Upper lobe of left lung (tissue), 6 donors: Measurements from ENCODE around the gene RALGDS. TPM values are rescaled to one million over a fixed set of nuclear protein-coding genes. Genes with fewer than 3 reads are reported as not detected.

Source experiments
- ATAC-seq, 2 donors: fragments of 200-7000 bp; cut with Tn5 transposase; one replicate each; pipeline ENCODE4 v1.9.1; 2022; ENCODE audit warnings: mild to moderate bottlenecking in 2 of 2, moderate library complexity in 2 of 2; ENCODE audit not compliant: low FRiP score in 2 of 2
- DNase-seq, 2 donors: peaks; one replicate each; pipeline ENCODE4 v3.0.0-alpha.2; 2019 to 2020
- H3K27ac ChIP-seq, 4 donors: fragments of 200-600 bp; sonication (generic); one replicate each; pipeline ENCODE4 v1.5.1; 2016 to 2019
- H3K27me3 ChIP-seq, 4 donors: fragments of 200-600 bp; sonication (generic); one replicate each; pipeline ENCODE4 v1.5.1; 2017 to 2019
- H3K36me3 ChIP-seq, 4 donors: fragments of 200-600 bp; sonication (generic); one replicate each; pipeline ENCODE4 v1.5.1; 2016 to 2019
- H3K4me1 ChIP-seq, 4 donors: fragments of 200-600 bp; sonication (generic); one replicate each; pipeline ENCODE4 v1.5.1; 2018 to 2019
- H3K4me3 ChIP-seq, 4 donors: fragments of 200-600 bp; sonication (generic); one replicate each; pipeline ENCODE4 v1.5.1; 2017 to 2019; ENCODE audit warnings: mild to moderate bottlenecking in 2 of 4, moderate library complexity in 1 of 4
- H3K9me3 ChIP-seq, 4 donors: fragments of 200-600 bp; sonication (generic); one replicate each; pipeline ENCODE4 v1.5.1; 2018 to 2019
- EP300 ChIP-seq, 4 donors: sonication (generic); formaldehyde crosslinking; IDR thresholded peaks; one replicate each; pipeline ENCODE4 v1.5.1; 2017; ENCODE audit warnings: antibody characterized with exemption in 4 of 4, control low read depth in 2 of 4
- POLR2A ChIP-seq, 4 donors: fragments of 450-650 bp; IDR thresholded peaks; one replicate each; pipeline ENCODE4 v1.5.1; 2016 to 2017; ENCODE audit warnings: antibody characterized with exemption in 4 of 4, mild to moderate bottlenecking in 2 of 4
- POLR2AphosphoS5 ChIP-seq, 2 donors: sonication (generic); formaldehyde crosslinking; IDR thresholded peaks; one replicate each; pipeline ENCODE4 v1.5.1; 2017; ENCODE audit warnings: antibody characterized with exemption in 2 of 2
- WGBS, 2 donors: methylation state at CpG; one replicate each; pipeline ENCODE4 v1.1.5; 2017 to 2018; 5-methylcytosine and 5-hydroxymethylcytosine counted together
- total RNA-seq, 6 donors: library from RNA; depleted of rRNA in 4 of 6; stranded (reverse); fragments of >200 nt in 4 of 6; gene quantifications; one replicate each; pipeline versions ENCODE4 v1.1.0 to v1.2.1, GENCODE V29; 2016 to 2021
- TF ChIP-seq, protein P1 (sequence below), 6 experiments: fragments of 450-650 bp in 4 of 6; fragments of 200-600 bp in 2 of 6; sonication (generic) in 2 of 6; IDR thresholded peaks; one replicate each; pipeline ENCODE4 v1.5.1; 2016 to 2019; ENCODE audit warnings: antibody characterized with exemption in 6 of 6
- donor health status: DM: no; HTN: no; CAD: no; lungs with moderate emphysema.
- donor health status: DM: no; HTN: yes; CAD: no; lungs with severe emphysema.

The RALGDS gene
- total RNA-seq, 6 donors from 2014 or later, result 57.1 to 117 (median 88.9) TPM

DNA sequence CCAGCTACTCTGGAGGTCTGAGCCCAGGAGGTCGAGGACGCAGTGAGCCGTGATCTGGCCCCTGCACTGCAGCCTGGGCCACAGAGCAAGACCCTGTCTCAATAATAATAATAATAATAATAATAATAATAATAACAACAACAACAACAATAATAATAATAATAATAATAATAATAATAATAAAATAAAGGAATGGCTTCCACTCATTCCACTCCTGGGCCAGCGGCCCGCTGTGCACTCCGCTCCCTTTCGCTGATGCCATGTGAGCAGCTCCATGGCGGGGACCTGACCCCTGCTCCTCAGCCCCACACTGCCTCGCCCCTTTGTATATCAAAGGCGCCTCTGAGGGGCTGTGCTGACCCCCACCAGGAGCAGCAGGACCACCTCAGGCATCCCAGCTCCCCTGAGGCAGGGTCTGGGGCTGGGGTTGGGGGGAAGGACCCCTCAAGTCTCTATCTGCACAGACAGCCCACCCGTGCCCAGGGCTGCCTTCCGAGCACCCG lies 22.6 kb upstream of the RALGDS start:
- ATAC-seq, result no peak
- Histone ChIP-seq H3K27me3 (no peaks in the 10 kb centered on the region), H3K27ac (peak overlapping the region; percentile 41 to 76 (median 74)), H3K4me3 (peak overlapping the region in 3 of 4 donors; percentile 26 to 49 (median 46)), H3K36me3 (no peaks in the 10 kb centered on the region), H3K4me1 (peaks cover 49 to 77% (median 66%) of the 10 kb centered on the region in 4 donors), H3K9me3 (no peaks in the 10 kb centered on the region)
- WGBS, 2 donors, result 88 to 99% methylated on average over 10 to 13 of the region's 13 CpGs
- TF ChIP-seq POLR2AphosphoS5 (IDR thresholded peaks at IDR 0.05), result no peak
- TF ChIP-seq, protein P1, sequence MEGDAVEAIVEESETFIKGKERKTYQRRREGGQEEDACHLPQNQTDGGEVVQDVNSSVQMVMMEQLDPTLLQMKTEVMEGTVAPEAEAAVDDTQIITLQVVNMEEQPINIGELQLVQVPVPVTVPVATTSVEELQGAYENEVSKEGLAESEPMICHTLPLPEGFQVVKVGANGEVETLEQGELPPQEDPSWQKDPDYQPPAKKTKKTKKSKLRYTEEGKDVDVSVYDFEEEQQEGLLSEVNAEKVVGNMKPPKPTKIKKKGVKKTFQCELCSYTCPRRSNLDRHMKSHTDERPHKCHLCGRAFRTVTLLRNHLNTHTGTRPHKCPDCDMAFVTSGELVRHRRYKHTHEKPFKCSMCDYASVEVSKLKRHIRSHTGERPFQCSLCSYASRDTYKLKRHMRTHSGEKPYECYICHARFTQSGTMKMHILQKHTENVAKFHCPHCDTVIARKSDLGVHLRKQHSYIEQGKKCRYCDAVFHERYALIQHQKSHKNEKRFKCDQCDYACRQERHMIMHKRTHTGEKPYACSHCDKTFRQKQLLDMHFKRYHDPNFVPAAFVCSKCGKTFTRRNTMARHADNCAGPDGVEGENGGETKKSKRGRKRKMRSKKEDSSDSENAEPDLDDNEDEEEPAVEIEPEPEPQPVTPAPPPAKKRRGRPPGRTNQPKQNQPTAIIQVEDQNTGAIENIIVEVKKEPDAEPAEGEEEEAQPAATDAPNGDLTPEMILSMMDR (IDR thresholded peaks at IDR 0.05), result no peak
- TF ChIP-seq POLR2A (IDR thresholded peaks at IDR 0.05), result no peak
- TF ChIP-seq EP300 (IDR thresholded peaks at IDR 0.05), result no peak
- DNase-seq, result peak in 1 of 2 donors; percentile 64

DNA sequence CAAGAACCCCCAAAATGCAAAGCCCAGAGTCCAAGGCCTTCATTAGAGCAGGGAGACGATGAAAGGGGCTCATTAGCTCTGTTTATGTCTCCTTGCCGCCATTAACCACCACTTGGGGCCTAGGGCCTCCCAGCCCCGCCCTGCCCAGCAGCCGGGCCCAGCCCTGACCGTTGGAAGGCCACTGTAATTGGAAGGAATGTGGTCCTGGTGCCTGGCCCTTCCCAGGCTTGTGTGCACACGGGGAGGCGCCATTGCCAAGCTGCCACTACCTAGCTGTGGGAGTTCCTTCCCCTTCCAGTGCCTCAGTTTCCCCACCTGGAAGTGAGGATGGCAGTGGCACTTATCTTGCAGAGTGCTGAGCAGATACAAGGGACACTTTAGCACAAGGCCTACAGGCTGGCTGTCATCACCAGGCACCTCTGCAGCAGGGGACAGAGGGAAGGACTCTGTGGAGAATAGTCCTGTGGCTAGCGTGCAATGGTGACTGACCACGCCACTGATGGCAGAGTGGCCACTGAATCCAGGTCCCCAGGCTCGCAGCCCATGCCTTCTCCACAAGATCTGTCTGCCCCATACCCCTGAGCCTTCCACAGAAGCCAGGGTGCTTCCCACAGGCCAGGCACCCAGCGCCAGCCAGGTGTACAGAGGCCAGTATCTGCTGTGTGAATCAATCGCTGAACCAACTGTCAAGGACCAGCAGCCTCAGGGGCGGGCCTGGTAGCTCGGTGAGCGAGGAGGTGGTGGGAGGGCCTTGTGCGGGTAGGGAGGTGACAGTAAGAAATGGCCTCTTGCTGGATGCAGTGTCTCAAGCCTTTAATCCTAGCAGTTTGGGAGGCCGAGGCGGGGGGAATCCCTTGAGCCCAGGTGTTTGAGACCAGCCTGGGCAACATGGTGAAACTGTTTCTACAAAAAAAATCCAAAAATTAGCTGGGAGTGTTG lies 21.9 kb upstream of the RALGDS start:
- no peak for ATAC-seq
- Histone ChIP-seq H3K27ac (peak overlapping the region; percentile 2 to 46 (median 30)), H3K4me1 (peaks cover 49 to 77% (median 66%) of the 10 kb centered on the region in 4 donors)

GRCh38 chr9:133141833-133142595 lies 21.0 kb upstream of the RALGDS start:
- 46 to 50% methylated on average over 15 to 16 of the region's 16 CpGs for WGBS, 2 donors

More for the DNA sequence above, 21.9 kb upstream of the RALGDS start:
- no peak overlapping the region for H3K4me3 ChIP-seq
- no peak for TF ChIP-seq POLR2AphosphoS5 (IDR thresholded peaks at IDR 0.05)
- TF ChIP-seq EP300 (IDR thresholded peaks at IDR 0.05), result no peak
- peak in 1 of 4 donors; percentile 8 for TF ChIP-seq POLR2A (IDR thresholded peaks at IDR 0.05)
- 64 to 69% methylated on average over 9 to 18 of the region's 18 CpGs for WGBS, 2 donors
- H3K9me3 ChIP-seq, result no peaks in the 10 kb centered on the region
- H3K27me3 ChIP-seq, result no peaks in the 10 kb centered on the region
- no peaks in the 10 kb centered on the region for H3K36me3 ChIP-seq
- peak in 1 of 2 donors; percentile 57 for DNase-seq

DNA sequence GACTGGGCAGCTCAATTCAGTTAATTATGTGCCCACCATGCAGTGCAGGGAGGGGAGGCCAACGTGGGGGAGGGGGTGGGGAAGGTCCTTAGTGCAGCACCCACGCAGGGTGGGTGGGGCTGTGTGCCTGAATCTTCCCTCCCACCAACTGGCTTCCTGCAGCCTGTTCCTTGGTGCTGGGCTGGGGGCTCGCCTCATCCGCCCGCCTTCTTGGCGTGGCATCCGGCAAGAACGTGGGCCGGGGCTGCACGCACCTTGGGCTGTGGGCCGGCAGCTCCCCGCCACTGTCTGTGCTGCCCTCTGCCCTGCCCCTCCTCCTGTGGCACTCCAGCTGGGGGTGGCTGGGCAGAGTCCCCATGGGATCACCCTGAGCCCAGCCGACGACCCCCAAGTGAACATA lies 19.6 kb upstream of the RALGDS start:
- 92% methylated on average over 11 of the region's 14 CpGs; no CpG with 5 or more reads in 1 of the 2 donors for WGBS, 2 donors
- Histone ChIP-seq H3K27ac (peak overlapping the region in 1 of 4 donors; percentile 30), H3K4me1 (peaks cover 57 to 83% (median 73%) of the 10 kb centered on the region in 4 donors), H3K4me3 (no peak overlapping the region), H3K36me3 (no peaks in the 10 kb centered on the region), H3K27me3 (no peaks in the 10 kb centered on the region), H3K9me3 (no peaks in the 10 kb centered on the region)
- no peak for TF ChIP-seq POLR2A (IDR thresholded peaks at IDR 0.05)
- TF ChIP-seq EP300 (IDR thresholded peaks at IDR 0.05), result no peak
- no peak for TF ChIP-seq POLR2AphosphoS5 (IDR thresholded peaks at IDR 0.05)
- TF ChIP-seq, protein P1 (IDR thresholded peaks at IDR 0.05), result no peak
- DNase-seq, result peak in 1 of 2 donors; percentile 74
- no peak for ATAC-seq

More at GRCh38 chr9:133141833-133142595, 21.0 kb upstream of the RALGDS start:
- TF ChIP-seq POLR2AphosphoS5 (IDR thresholded peaks at IDR 0.05), result no peak
- TF ChIP-seq, protein P1 (IDR thresholded peaks at IDR 0.05), result no peak
- ATAC-seq, result peak in 1 of 2 donors; percentile 12
- Histone ChIP-seq H3K9me3 (no peaks in the 10 kb centered on the region), H3K4me1 (peaks cover 49 to 77% (median 65%) of the 10 kb centered on the region in 4 donors), H3K36me3 (no peaks in the 10 kb centered on the region), H3K27me3 (no peaks in the 10 kb centered on the region), H3K27ac (peak overlapping the region; percentile 2 to 46 (median 30)), H3K4me3 (no peak overlapping the region)
- DNase-seq, result peak; percentile 56 to 68

GRCh38 chr9:133140174-133140505 lies 19.1 kb upstream of the RALGDS start:
- H3K4me3 ChIP-seq, result no peak overlapping the region
- TF ChIP-seq, protein P1 (IDR thresholded peaks at IDR 0.05), result no peak
- no peak for TF ChIP-seq EP300 (IDR thresholded peaks at IDR 0.05)
- no peak for TF ChIP-seq POLR2AphosphoS5 (IDR thresholded peaks at IDR 0.05)
- TF ChIP-seq POLR2A (IDR thresholded peaks at IDR 0.05), result no peak
- peaks cover 61 to 87% (median 77%) of the 10 kb centered on the region in 4 donors for H3K4me1 ChIP-seq

More at GRCh38 chr9:133140174-133140505, 19.1 kb upstream of the RALGDS start:
- no peak for ATAC-seq
- DNase-seq, result no peak
- Histone ChIP-seq H3K9me3 (no peaks in the 10 kb centered on the region), H3K36me3 (no peaks in the 10 kb centered on the region), H3K27me3 (no peaks in the 10 kb centered on the region), H3K27ac (peak overlapping the region in 1 of 4 donors; percentile 41)
- 90 to 94% methylated on average over 2 to 4 of the region's 4 CpGs for WGBS, 2 donors
